ENCODE data around the gene ANKS6. TPM values are rescaled to one million over a fixed set of nuclear protein-coding genes. Genes with fewer than 3 reads are reported as not detected.

Gene ANKS6
- total RNA-seq, 2 donors from 2014 or later: 41.7 to 55.2 TPM

DNA sequence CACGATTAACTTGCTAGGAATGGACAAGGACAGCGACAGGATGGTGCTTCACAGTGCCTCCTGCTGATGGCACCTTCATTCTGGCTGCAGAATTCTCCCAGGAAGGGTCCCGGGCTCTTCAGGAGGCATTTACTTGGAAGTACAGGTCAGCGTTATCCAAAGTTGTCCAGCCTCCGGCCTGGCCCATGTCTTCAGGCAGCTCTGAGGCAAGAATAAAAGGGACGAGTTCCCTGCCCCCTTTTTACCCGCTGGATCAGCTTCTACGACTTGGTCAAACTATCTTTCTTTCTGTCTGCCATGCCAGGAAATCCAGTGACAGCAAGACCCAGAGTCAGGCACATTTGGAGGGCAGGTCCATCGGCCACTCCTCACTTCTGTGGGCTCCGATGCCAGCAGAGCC, 64.3 kb downstream of the ANKS6 start:
- no peak for DNase-seq
- Histone ChIP-seq H3K4me3 (ENCODE audit: low read length) (no peak overlapping the region), H3K36me3 (ENCODE audit: control insufficient read depth, insufficient read depth, low read length) (peaks cover 8% of the 10 kb centered on the region), H3K4me1 (ENCODE audit: control insufficient read depth, insufficient read depth, low read length) (no peaks in the 10 kb centered on the region), H3K9ac (ENCODE audit: extremely low read depth, low read length, poor library complexity, severe bottlenecking) (no peak overlapping the region), H3K27ac (ENCODE audit: low read depth, low read length) (no peak overlapping the region), H3K27me3 (ENCODE audit: control insufficient read depth, insufficient read depth, low read length, poor library complexity, severe bottlenecking) (peaks cover 8% of the 10 kb centered on the region), H3K9me3 (ENCODE audit: control insufficient read depth, low read length) (no peaks in the 10 kb centered on the region)
- Mint-ChIP-seq H3K4me3 (no peak overlapping the region), H3K4me1 (no peaks in the 10 kb centered on the region), H3K27me3 (ENCODE audit: insufficient read depth) (no peaks in the 10 kb centered on the region), H3K27ac (no peak overlapping the region), H3K36me3 (ENCODE audit: low read depth) (peaks cover 25% of the 10 kb centered on the region), H3K9me3 (no peaks in the 10 kb centered on the region)
- no peak for TF ChIP-seq CTCF (conservative IDR thresholded peaks at IDR 0.05)
- WGBS, 2 experiments (ENCODE audit: insufficient coverage in 1 of 2, insufficient read length in 1 of 2): 91 to 94% methylated on average over 10 of the region's 10 CpGs

GRCh38 chr9:98730871-98731270, 65.5 kb downstream of the ANKS6 start:
- no peak for TF ChIP-seq CTCF (conservative IDR thresholded peaks at IDR 0.05)
- H3K27me3 Mint-ChIP-seq (ENCODE audit: insufficient read depth): peaks cover 9% of the 10 kb centered on the region
- H3K4me1 Mint-ChIP-seq: no peaks in the 10 kb centered on the region
- no peaks in the 10 kb centered on the region for H3K4me1 ChIP-seq (ENCODE audit: control insufficient read depth, insufficient read depth, low read length)
- no peak for DNase-seq
- H3K4me3 Mint-ChIP-seq: no peak overlapping the region
- peaks cover 5% of the 10 kb centered on the region for H3K36me3 ChIP-seq (ENCODE audit: control insufficient read depth, insufficient read depth, low read length)
- H3K4me3 ChIP-seq (ENCODE audit: low read length): no peak overlapping the region
- H3K27ac Mint-ChIP-seq: no peak overlapping the region
- WGBS, 2 experiments (ENCODE audit: insufficient coverage in 1 of 2, insufficient read length in 1 of 2): 79 to 88% methylated on average over 3 to 5 of the region's 5 CpGs
- peaks cover 13% of the 10 kb centered on the region for H3K36me3 Mint-ChIP-seq (ENCODE audit: low read depth)
- H3K9me3 Mint-ChIP-seq: no peaks in the 10 kb centered on the region
- no peak overlapping the region for H3K9ac ChIP-seq (ENCODE audit: extremely low read depth, low read length, poor library complexity, severe bottlenecking)
- H3K27me3 ChIP-seq (ENCODE audit: control insufficient read depth, insufficient read depth, low read length, poor library complexity, severe bottlenecking): peaks cover 20% of the 10 kb centered on the region
- no peak overlapping the region for H3K27ac ChIP-seq (ENCODE audit: low read depth, low read length)
- no peaks in the 10 kb centered on the region for H3K9me3 ChIP-seq (ENCODE audit: control insufficient read depth, low read length)

GRCh38 chr9:98728500-98728899, 67.9 kb downstream of the ANKS6 start:
- H3K36me3 Mint-ChIP-seq (ENCODE audit: low read depth): no peaks in the 10 kb centered on the region
- H3K4me1 Mint-ChIP-seq: no peaks in the 10 kb centered on the region
- no peak overlapping the region for H3K4me3 Mint-ChIP-seq
- peaks cover 26% of the 10 kb centered on the region for H3K27me3 Mint-ChIP-seq (ENCODE audit: insufficient read depth)
- H3K4me1 ChIP-seq (ENCODE audit: control insufficient read depth, insufficient read depth, low read length): no peaks in the 10 kb centered on the region
- H3K27me3 ChIP-seq (ENCODE audit: control insufficient read depth, insufficient read depth, low read length, poor library complexity, severe bottlenecking): peaks cover 31% of the 10 kb centered on the region
- H3K9me3 Mint-ChIP-seq: peaks cover under 1% of the 10 kb centered on the region
- no peaks in the 10 kb centered on the region for H3K9me3 ChIP-seq (ENCODE audit: control insufficient read depth, low read length)
- no peak for DNase-seq
- H3K27ac ChIP-seq (ENCODE audit: low read depth, low read length): no peak overlapping the region
- no peak overlapping the region for H3K9ac ChIP-seq (ENCODE audit: extremely low read depth, low read length, poor library complexity, severe bottlenecking)
- no peak overlapping the region for H3K4me3 ChIP-seq (ENCODE audit: low read length)
- TF ChIP-seq CTCF (conservative IDR thresholded peaks at IDR 0.05): no peak
- no peak overlapping the region for H3K27ac Mint-ChIP-seq
- H3K36me3 ChIP-seq (ENCODE audit: control insufficient read depth, insufficient read depth, low read length): no peaks in the 10 kb centered on the region
- WGBS, 2 experiments (ENCODE audit: insufficient coverage in 1 of 2, insufficient read length in 1 of 2): 92 to 95% methylated on average over 9 to 11 of the region's 11 CpGs
